Measurements from ENCODE around the gene TSHZ2.
A peak's percentile ranks its signal among the peaks of the same experiment; 100 is the strongest.

Gene TSHZ2

DNA sequence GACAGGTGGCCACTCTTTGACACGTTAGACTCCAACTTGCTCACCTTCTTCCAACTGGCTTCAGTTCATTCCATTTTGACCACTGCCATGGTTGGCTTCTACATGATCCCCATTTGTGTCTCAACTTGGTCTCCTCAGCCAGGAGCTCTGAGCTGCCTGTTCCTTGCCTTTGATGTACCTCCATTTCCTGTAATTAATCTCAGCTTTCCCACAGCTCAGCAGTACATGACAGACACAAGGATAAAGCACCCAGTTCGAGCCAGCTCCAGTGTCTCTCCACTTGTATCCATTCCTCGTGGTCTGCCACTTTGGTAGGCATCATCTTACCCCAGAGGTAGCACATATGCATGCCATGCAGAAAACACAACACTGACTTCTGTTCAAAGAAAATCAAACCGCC is 161.0 kb downstream of the TSHZ2 start:
- DNase-seq (ENCODE audit: low read depth): no peak

DNA sequence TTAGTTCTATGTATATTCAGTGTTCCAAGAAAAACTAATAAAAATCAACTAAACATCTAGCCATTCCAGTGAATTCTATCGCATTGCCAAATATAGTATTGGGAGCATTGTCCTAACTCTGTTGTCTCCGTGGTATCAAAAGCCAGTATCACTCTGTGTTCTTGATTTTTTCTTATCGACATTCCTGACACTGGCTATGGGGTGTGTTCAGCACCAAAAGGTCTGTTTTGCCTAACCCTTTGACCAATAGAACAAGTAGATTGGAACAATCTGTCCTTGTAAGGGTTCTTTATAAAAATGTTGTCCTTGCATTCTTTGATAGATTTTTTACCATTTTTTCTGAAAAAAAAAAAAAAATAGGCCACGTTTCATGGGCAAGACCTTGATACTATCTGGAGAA is 161.5 kb downstream of the TSHZ2 start:
- DNase-seq (ENCODE audit: low read depth): no peak

DNA sequence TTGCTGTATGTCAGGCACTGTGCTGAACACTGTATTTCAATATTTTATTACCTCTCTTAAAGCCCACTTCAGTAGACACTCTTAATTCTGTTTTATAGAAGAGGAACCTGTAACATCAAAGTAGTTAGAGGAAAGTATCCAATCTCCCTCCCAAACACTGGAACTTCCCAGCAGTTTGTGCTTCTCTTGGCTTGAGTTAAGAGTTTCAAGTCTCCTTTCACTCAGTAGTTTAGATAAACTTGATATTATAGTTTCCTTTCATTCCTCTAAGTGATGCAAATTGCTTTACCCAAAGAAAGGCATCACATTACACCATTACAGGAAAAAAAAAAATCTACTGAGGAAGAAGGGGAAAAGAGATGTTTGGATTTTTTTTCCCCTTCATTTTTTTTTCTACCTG is 164.3 kb downstream of the TSHZ2 start:
- DNase-seq (ENCODE audit: low read depth): no peak

DNA sequence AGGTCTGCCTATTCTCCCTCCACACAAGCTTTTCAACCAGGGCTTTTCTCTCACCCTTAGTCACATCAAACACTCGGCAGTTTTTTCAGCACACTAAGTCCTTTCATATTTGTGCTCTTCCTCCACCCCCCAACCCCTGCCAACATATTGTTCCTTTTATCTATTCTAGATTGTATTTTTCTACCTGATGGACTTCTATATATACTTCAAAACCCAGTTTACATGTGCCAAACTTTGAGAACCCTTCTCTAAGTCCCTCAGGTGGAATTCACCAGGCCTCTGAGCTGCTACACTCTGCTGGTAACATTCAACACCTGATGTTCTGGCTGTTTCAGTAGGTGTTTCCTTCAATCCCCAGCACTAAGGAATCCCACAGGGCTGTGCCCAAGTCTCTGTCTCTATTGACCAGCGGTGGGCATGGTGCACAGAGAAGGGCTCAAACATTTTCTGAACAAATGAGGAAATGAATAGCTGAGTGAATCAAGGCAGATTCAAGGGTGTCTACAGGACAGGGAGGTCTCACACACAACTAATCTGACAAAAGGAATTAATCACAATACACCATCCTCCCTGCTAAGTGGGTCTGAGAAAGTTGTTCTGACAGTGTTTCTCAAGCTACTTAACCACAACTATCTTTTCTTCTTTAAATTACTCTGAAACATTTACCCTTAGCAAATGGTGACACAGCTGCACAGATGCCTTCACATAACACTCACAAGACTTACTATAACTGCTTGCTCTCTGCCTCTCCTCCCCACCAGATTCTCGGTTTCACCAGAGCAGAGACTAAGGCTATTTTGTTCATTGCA is 166.5 kb downstream of the TSHZ2 start:
- DNase-seq (ENCODE audit: low read depth): no peak

DNA sequence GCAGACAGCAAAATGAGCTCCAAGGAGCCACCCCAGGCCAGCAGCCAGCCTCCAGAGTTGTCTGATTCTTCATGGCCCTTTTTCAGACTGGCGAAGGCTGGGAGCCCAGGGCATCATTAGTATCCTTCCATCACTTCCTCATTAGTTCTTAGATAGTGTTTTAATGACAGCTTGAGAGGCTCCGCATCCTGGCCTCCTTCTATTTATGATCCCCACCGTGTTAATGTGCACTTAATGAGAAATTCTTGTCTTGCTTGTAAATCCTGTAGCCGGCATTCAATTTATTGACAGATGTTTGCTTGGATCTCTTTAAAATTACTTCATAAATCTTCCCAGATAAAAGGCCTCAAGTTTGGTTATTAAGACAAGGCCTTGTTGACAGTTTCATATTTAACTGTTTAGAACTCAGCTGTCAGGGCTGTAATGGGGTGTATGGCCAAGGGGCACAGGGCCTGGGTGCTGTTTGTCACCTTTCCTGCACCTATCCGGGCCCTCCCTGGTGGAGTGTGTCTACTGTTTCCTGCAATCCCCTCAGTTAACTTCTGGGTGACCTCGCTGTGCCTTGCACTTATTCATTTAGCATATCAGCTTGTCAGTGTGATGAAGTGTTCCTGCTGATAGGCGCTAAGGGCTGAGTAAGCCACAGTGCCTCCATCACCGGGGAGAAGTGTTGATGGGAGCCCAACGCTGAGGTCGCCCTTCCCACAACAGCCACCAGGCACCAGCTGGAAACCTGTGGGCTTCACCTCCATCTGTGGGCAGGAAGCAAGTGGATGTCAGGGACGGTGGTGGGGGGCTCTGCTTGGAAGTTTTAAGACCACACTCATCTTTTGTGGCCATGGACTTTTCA is 169.3 kb downstream of the TSHZ2 start:
- no peak for DNase-seq (ENCODE audit: low read depth)

DNA sequence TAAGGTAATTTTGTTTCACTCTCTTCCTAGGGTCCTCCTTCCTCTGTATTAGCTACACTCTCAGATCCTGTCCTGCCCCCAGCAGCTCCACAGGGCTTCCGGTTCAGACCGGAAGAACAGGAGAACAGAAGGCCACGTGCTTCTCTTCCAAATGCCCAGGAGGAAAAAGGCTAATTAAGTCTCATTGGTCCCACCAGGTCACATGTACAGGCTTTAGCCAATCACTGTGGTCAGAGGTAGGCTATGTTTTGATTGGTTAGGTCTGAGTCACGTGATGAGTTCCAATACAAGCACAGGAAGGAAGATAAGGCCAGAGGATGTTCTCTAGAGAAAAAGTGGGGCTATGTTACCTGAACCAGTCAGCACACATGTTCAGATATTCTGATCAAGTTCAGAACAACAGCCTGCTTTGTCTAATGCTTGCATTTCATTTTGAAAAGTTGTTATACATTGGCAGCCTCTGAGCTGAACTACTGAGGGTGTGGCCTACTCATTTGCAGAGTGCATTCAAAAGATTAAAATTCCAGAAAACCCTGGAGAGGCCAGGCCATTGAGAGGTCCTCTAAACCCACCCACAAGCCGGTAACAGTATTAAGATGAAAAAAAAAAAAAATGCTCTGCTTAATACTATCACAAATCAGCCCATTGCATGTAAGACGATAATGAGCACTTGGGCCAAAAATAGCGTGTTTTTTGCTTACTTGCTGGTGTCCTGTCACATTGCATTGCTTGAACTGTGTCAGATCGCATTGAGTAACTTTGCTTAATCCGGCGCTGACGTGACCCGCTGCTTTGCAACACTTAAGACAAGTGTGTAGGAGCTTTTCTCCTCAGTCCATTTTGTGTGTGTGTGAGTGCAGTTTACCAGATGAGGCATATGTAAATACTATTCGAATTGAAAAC is 170.3 kb downstream of the TSHZ2 start:
- DNase-seq (ENCODE audit: low read depth): no peak

DNA sequence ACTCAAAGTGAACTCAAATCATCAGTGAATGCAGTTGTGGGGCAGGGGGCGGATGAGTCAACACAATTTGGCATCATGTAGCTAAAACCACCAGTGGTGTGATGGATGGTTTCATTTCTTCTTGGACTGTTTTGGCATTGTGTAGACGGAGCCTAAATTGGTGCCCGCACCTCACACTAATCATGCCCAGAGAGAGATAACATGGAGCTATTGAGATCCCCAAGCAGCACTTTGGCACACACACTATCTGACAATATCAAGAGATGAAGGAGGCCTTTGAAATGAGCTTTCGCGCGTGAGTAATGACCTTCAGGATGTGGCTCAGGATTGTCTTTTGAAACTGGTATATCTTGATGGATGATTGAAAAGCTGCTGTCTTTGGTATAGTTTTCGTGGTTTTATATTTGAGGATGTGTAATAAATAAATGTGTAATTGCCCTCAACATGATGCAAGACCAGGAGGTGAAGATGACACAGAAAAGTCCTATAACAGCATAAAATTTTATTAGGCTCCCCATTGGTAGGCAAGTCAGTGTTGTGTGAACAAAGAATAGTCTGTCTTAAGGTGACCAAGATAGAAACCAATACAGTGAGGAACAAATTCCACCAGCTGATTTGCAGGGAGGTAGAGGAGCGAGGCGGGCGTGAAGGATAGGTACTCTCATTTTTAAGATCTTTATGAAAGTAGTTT is 174.2 kb downstream of the TSHZ2 start:
- no peak for DNase-seq (ENCODE audit: low read depth)

DNA sequence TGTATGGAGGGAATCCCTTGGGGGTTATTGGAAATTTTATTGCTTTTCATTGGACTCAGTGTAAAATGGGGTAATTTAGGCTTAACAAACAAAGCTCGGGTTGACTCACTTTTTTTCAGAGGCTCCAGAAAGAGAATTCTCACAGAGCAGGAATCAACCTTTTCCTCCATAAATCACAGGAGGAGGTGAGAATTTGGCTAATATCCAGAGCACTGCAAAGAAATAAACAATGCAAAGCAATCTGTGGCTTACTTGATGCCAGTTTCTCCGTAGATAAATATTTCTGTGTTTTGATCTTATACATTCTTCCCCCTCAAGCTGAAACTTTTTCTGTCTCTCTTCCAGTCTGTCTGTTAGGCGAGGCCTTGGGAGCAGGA is 176.6 kb downstream of the TSHZ2 start:
- no peak for DNase-seq (ENCODE audit: low read depth)

DNA sequence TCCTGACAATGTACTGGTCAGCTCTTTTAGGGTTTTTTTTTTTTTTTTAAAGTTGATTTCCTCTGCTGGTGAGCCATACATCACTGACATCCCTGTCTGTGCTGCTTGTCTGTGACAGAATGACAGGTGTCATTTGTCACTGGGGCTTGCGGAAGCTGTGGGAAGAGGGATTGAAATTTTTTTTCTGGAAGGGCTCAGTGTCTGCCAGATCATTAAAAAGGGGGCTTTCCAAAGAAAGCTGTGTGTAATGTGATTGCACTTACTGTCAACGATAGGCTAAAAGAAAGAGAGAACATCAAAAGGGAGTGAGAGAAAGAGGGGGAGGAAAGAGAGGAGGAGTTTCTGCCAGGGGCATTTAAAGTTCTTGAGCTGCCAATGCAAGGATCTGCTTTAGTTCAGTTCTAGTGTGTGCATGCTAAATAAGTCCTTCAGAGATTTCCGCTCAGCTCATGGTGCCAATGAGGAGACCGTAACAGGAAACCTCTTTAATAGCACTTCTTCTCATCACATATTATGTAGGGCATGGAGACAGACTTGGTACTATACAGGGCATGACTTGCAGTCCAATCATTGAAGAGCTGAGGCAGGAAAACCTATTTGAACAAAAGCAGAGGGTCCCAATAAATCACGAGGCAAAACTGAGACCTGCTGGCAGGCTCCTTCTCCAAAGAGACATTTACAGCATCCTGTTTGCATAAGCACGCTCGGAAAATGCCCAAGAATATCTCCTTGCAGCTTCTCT is 177.2 kb downstream of the TSHZ2 start:
- DNase-seq (ENCODE audit: low read depth): no peak

DNA sequence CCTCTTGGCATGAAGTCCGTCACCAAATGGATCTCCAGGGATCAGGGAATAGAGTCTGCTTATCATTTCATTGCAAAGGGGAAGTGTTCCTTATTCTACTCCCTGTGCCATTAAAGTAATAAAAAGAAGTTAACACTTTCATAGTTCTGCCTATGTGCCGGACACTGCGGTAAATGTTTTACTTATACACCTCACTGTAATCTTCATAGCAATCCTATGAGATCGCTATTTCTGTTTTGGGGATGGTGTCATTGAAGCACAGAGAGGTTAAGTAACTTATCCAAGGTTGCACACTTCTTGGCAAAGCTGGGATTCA is 177.7 kb downstream of the TSHZ2 start:
- DNase-seq (ENCODE audit: low read depth): no peak

DNA sequence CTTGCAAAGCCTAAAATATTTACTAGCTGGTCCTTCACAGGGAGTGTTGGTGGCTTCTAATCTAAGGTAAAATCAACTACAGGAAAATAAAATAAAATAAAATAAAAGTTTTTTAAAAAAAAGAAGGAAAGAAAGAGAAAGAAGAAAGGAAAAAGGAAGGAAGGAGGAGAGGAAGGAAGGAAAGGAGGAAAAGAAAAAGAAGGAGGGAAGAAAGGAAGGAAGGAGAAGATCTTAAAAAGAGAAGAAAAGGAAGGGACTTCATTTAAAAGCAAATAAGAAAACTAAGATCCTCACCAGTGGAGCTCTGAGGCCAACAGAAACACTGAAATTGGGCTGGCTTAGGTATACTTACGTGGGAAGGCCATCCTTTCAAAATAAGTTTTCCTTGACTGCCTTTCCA is 178.4 kb downstream of the TSHZ2 start:
- no peak for DNase-seq (ENCODE audit: low read depth)

DNA sequence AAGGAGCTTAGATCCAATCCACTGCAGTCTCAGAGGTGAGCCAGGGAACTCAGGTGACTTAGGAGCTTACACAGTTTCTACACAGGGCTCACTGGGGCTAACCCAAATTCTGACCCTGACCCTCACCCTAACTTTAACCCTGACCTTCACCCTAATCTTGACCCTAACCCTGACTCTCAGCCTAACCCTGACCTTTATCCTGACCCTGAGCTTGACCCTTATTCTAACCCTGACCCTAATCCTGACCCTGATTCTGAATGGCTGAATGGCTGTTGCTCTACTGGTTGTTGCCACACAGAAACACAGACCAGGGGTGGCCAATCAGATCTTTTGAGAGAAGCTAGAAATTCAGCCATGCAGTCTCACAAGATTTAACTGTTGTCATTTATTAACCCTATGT is 180.1 kb downstream of the TSHZ2 start:
- DNase-seq (ENCODE audit: low read depth): no peak

DNA sequence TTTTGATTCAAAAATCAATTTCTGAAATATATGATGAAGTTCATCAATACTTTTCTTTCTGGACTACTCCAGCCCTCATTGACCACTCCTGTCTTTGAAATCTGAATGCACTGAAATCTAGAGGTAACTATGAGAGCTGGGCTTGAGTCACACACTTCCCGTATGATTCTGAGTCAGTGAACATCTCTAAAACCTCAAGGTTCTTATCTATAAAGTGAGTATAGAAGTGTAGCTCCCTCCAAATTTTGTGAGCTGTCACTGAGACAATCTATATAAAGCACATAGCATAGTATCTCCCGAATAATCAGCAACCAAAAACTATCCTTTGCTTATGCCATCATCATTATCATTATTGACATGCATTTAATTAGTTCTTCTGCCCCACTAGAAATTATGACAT is 182.4 kb downstream of the TSHZ2 start:
- no peak for DNase-seq (ENCODE audit: low read depth)

DNA sequence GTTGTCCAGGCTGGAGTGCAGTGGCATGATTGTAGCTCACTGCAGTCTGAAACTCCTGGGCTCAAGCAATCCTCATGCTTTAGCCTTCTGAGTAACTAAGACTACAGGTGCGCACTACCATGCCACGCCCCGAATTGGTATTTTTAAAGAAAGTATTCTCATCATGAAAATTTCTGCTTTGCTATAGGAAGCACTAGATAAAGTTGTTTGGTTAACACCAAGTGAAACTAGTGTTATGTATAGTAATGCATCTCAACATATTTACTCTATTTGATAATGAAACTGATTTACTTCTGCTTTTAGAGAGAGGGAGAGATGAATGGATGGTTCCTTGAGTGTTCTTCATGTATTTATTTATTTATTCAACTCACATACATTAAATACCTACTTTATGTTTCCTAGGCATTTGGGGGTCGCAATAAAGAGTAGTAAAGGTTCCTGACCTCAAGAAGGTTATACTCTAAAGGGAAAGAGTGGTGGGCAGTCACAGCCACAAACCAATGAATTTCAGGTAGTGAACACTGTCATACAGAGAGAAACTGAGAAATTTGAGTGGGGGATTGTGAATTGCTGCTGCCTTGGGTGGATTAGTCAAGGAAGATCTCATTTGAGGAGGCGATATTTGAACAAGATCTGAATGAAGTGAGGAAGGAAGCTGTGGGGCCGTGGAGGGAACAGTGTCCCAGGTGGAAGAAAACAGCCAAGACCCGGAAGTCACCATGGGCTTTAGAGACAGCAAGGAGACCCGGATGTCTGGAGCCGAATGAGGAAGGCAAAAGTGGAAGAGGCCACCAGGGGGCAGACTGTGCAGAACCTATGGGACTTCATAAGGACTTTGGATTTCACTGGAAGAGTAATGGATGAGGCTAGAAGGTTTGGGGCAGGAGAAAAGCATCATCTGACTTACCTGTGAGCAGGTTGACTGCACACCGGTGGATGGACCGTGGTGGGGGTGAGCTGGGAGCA is 185.6 kb downstream of the TSHZ2 start:
- DNase-seq (ENCODE audit: low read depth): peak; percentile 25

DNA sequence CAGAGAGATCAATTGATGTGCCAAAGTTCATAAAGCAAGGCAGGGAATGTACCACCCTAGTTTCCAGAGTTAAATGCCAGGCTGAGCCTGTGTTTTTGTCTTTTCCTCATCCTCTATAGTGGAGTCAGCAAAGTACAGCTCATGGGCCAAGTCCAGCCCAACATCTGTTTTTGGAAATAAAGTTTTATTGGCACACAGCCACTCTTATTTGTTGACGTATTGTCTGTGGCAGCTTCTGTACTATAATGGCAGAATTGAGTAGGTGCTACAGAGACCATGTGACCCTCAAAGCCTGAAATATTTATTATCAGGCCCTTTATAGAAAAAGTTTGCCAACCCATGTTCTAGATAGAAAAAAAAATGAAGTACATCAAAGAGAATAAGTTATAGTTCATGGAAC is 187.0 kb downstream of the TSHZ2 start:
- DNase-seq (ENCODE audit: low read depth): no peak

DNA sequence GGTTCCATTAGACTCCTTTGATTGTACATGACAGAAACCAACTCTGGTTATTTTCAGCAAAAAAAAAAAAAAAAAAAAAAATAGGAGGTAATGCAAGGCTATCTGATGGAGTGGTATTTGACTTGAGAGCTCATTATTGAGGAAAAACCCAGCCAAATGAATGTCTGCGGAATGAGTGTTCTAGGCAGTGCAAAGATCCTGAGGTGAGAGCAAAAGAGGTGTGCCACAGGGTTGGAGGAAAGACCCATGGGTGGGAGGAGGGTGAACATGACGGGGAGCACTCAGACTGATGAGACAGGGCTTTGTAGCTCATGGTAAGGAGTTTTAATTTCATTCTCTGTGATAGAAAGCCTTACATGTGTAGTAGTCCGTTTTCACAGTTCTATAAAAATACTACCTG is 188.9 kb downstream of the TSHZ2 start:
- DNase-seq (ENCODE audit: low read depth): no peak

DNA sequence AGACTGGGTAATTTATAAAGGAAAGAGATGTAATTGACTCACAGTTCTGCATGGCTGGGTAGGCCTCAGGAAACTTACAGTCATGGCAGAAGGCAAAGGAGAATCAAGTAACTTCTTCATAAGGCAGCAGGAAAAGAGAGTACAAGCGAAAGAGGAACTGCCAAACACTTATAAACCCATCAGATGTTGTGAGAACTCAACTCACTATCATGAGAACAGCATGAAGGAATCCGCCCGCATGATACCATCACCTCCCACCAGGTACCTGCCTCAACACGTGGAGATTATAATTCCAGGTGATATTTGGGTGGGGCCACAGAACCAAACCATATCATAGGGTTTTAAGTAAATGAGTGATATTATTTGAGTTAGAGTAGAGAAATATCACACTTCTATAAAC is 189.3 kb downstream of the TSHZ2 start:
- DNase-seq (ENCODE audit: low read depth): no peak

DNA sequence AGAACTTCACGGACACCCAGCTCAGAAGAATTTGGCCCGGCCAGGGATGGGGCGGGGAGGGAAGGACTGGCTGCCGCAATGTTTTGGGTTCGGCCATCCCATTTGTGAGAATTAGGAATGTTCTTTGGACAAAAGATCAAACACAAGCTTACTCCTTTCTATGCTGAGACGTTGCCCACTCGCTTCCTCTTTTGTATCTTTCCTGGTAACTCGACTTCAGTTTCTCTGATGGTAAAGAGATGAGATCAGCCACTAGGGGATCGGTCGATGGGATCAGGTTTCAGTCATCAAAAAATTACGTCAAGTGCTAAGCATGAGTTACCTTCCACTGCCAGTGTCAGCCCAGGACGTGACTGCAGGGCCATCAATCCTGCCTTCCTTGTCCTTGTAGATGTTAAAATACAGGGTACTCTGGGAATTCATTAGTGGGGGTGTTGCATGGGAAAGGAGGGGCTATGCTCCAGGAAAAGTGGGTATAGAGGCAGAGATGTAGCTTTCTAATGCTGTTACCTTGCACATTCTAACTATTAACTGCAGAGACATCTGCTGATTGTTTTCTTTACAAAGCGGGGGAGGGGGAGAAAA is 190.2 kb downstream of the TSHZ2 start:
- no peak for DNase-seq (ENCODE audit: low read depth)

DNA sequence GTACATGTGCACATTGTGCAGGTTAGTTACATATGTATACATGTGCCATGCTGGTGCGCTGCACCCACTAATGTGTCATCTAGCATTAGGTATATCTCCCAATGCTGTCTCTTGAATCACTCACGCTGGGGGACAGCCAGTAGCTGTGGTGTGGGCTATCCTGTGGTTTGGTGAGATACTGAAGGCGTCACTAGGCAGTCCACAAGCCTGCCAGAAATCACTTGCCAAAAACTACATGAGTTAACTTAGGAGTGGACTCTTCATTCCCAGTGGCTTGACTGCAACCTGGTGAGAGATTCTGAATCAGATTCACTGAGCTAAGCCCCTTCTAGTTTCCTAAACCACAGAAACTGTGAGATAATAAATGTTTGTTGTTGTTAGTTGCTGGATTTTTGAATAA is 191.3 kb downstream of the TSHZ2 start:
- no peak for DNase-seq (ENCODE audit: low read depth)

DNA sequence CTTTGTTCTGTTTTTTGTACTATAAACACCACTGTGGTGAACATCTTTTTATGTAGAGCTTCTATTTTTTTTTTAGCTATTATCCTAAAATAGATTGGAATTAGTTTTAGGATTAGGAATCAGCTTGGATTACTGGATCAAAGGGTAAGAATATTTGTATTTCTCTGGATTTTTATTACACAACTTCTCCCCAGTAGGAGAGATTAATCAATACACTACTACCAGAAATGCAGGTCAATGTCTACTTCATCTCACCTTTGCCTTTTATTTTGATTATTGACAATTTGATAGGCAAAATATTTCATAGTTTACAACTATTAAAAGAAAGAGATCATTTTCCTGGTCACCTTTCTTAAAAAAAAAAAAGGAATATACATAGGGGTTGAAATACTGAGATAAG is 191.9 kb downstream of the TSHZ2 start:
- DNase-seq (ENCODE audit: low read depth): no peak

All from activated T-cell treated with anti-CD3 and anti-CD28 coated beads for 1 hour (primary cell).